Measurements from ENCODE around the gene PDZK1IP1.
"Not testable (repeated sequence)": the region's sequence is repeated elsewhere in the genome, so short reads cannot be mapped to it uniquely, and the experiment has no call there.

The PDZK1IP1 gene

DNA sequence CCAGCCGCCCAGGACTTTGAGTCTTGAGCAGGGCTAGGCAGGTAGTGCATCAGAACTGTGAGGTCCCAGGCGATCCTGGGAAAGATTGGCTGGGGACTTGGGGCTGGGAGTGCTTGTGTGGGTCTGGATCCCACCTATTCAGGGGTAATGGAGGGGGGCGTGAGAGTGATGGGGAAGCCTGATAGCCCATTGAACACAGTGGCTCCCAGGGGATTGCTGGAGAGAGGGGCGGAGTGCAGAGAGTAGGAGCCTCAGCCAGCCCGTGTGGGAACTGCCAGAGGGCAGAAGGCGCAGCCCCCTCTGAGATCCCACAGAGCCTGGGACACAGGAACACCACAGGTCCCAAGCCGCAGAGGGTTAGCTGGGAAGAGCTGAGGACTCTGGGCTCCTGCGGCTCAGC lies 19.3 kb upstream of the PDZK1IP1 start:
- no peak for DNase-seq (ENCODE audit: low read depth)
- no peak overlapping the region for H3K4me3 ChIP-seq (ENCODE audit: low read depth, low read length)
- TF ChIP-seq, protein P1, sequence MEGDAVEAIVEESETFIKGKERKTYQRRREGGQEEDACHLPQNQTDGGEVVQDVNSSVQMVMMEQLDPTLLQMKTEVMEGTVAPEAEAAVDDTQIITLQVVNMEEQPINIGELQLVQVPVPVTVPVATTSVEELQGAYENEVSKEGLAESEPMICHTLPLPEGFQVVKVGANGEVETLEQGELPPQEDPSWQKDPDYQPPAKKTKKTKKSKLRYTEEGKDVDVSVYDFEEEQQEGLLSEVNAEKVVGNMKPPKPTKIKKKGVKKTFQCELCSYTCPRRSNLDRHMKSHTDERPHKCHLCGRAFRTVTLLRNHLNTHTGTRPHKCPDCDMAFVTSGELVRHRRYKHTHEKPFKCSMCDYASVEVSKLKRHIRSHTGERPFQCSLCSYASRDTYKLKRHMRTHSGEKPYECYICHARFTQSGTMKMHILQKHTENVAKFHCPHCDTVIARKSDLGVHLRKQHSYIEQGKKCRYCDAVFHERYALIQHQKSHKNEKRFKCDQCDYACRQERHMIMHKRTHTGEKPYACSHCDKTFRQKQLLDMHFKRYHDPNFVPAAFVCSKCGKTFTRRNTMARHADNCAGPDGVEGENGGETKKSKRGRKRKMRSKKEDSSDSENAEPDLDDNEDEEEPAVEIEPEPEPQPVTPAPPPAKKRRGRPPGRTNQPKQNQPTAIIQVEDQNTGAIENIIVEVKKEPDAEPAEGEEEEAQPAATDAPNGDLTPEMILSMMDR (IDR thresholded peaks at IDR 0.05; ENCODE audit: insufficient read depth, low read depth, low read length, missing control alignments) = no peak

DNA sequence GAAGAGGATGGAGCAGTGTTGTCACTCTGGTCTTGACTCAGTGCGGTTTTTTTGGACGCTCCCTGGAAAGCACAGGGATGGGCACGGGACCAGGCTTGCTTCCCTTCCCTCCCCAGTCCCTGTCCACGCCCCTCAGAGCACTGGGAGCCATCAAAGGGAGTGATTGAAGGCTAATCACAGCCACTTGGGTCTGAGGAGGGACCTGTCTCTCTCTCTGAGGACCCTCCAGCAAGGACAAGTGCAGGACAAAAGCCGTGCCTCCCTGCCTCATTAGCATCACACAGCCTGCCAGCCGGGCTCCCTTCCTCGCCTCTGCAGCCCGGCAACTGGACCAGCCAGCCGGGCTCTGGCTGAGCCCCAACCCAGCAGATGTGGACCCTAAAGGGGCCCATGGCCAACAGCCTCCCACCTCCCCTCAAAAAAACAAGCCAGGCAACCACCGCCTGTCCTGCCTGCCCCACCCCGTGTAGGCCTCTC lies 18.6 kb upstream of the PDZK1IP1 start:
- DNase-seq (ENCODE audit: low read depth) = no peak
- TF ChIP-seq, protein P1 (IDR thresholded peaks at IDR 0.05; ENCODE audit: insufficient read depth, low read depth, low read length, missing control alignments) = no peak
- H3K4me3 ChIP-seq (ENCODE audit: low read depth, low read length) = no peak overlapping the region

DNA sequence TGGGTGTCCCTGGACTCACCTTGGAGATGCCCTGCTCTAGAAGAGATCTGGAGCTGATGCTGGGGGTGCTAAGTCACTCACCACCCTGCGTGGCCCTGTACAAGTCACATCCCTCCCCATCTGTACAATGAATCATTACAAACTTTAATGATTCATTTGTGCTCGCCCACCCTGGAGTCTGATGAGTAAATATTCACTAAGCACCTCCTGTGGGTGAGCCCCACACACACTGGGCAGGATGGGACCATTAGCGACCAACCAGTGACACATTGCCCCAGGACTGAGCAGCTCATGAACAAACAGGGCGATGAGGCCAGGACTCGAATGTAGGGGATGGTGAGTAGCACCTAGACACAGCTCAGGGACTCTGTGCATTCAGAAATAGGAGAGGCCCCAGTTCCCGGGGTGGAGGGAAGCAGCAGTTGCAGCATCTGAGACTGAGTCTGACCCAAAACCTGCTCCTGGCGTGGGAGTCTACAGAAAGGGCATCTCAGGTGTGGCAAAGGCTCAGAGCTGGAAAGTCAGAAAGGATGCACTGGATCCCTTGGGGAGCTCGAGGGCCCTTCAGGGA lies 18.1 kb upstream of the PDZK1IP1 start:
- TF ChIP-seq, protein P1 (IDR thresholded peaks at IDR 0.05; ENCODE audit: insufficient read depth, low read depth, low read length, missing control alignments) = no peak
- DNase-seq (ENCODE audit: low read depth) = no peak
- no peak overlapping the region for H3K4me3 ChIP-seq (ENCODE audit: low read depth, low read length)

DNA sequence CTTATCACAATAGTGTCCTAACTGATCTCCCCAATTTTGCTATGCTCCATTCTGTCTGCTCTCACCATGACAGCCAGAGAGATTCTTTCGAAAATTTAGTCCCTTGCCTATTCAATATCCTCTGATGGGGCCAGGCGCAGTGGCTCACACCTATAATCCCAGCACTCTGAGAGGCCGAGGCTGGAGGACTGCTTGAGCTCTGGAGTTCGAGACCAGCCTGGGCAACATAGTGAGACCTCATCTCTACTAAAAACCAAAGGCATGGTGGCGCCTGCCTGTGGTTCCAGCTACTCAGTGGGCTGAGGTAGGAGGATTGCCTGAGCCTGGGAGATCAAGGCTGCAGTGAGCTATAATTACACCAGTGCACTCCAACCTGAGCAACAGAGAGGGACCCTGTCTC lies 16.1 kb upstream of the PDZK1IP1 start:
- no peak overlapping the region for H3K4me3 ChIP-seq (ENCODE audit: low read depth, low read length)
- no peak for DNase-seq (ENCODE audit: low read depth)
- TF ChIP-seq, protein P1 (IDR thresholded peaks at IDR 0.05; ENCODE audit: insufficient read depth, low read depth, low read length, missing control alignments) = no peak

DNA sequence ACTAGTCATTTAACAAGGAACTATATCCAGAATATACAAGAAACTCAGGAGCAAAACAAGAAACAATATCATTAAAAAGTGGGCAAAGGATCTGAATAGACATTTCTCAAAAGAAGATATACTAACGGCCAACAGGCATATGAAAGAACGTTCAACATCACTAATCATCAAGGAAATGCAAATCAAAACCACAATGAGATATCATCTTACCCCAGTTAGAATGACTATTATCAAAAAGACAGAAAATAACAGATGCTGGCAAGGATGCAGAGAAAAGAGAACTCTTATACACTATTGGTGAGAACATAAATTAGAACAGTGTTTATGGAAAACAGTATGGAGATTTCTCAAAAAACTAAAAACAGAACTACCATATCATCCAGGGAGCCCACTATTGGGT lies 13.7 kb upstream of the PDZK1IP1 start:
- not testable (repeated sequence) for DNase-seq (ENCODE audit: low read depth)

DNA sequence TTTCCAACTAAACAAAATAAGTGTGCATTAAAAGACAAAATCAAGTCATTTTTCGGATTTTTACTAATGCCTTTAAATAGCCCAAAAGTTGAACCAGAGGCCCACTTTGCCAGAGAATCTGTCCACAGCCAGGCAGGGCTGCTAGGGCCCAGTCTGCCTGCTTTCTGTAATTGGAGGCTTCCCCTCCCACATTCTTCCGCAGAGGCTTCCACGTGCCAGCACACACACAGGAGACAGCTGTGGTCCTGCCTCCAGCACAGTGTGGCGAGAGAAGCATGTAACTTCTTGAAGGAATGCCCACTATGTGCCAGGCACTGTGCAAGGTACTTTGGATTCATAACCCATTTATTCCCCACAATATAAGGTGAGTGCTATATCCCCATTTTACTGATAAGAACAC lies 11.3 kb upstream of the PDZK1IP1 start:
- DNase-seq (ENCODE audit: low read depth) = no peak
- H3K4me3 ChIP-seq (ENCODE audit: low read depth, low read length) = no peak overlapping the region
- TF ChIP-seq, protein P1 (IDR thresholded peaks at IDR 0.05; ENCODE audit: insufficient read depth, low read depth, low read length, missing control alignments) = no peak

More for the DNA sequence above, 13.7 kb upstream of the PDZK1IP1 start:
- not testable (repeated sequence) for H3K4me3 ChIP-seq (ENCODE audit: low read depth, low read length)

DNA sequence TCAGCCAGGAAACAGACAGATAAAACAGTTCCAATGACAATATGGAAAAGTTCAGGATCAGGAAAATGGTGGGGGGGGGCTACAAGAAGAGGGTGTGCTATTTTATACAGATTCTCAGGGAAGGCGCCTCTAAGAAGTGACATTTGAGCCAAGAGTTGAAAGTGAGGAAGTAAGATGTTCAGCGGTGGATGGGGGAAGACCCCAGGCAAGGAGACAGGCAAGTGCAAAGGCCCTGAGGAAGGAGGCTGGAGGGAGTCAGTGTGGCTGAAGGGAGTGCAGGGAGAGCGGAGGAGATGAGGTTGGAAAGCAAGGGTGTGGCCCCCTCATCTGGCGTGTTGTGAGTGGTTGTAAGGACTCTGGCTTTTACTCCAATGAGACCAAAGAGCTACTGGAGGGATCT lies 8.4 kb upstream of the PDZK1IP1 start:
- TF ChIP-seq, protein P1 (IDR thresholded peaks at IDR 0.05; ENCODE audit: insufficient read depth, low read depth, low read length, missing control alignments) = no peak
- no peak overlapping the region for H3K4me3 ChIP-seq (ENCODE audit: low read depth, low read length)
- no peak for DNase-seq (ENCODE audit: low read depth)

Measured in GM12865 (cell line).